Spleen (tissue), 11 donors: ENCODE measurements around the gene PTPRG. TPM values are rescaled to one million over a fixed set of nuclear protein-coding genes. Genes with fewer than 3 reads are reported as not detected.

ENCODE experiments used
- DNase-seq: peaks from one replicate; pipeline ENCODE4 v3.0.0-alpha.2; 2020
- H3K27ac ChIP-seq, 8 donors: fragments of 200-600 bp; sonication (generic) in 7 of 8; 1 replicate in 4 of 8; 2 replicates in 4 of 8; pipeline versions ENCODE4 v1.5.0 to v1.8.0; 2016 to 2021; ENCODE audit warnings: inconsistent platforms in 4 of 8, mild to moderate bottlenecking in 4 of 8, moderate library complexity in 1 of 8
- H3K27me3 ChIP-seq, 7 donors: fragments of 200-600 bp; sonication (generic) in 6 of 7; replicated peaks in 1 of 7; 1 replicate in 4 of 7; 2 replicates in 3 of 7; pipeline versions ENCODE4 v1.5.0 to v1.8.0; 2016 to 2021; ENCODE audit warnings: inconsistent platforms in 3 of 7, mild to moderate bottlenecking in 1 of 7
- H3K36me3 ChIP-seq, 6 donors: fragments of 200-600 bp; sonication (generic) in 5 of 6; 1 replicate in 4 of 6; 2 replicates in 2 of 6; pipeline versions ENCODE4 v1.5.0 to v1.8.0; 2016 to 2021; ENCODE audit warnings: inconsistent platforms in 2 of 6
- H3K4me1 ChIP-seq, 6 donors: fragments of 200-600 bp; sonication (generic) in 5 of 6; 1 replicate in 3 of 6; 2 replicates in 3 of 6; pipeline versions ENCODE4 v1.5.0 to v1.8.0; 2016 to 2021; ENCODE audit warnings: inconsistent platforms in 3 of 6
- H3K4me3 ChIP-seq, 8 donors: fragments of 200-600 bp; sonication (generic) in 7 of 8; 1 replicate in 4 of 8; 2 replicates in 4 of 8; pipeline versions ENCODE4 v1.5.0 to v1.8.0; 2016 to 2021; ENCODE audit warnings: inconsistent platforms in 4 of 8, mild to moderate bottlenecking in 4 of 8, moderate library complexity in 2 of 8
- H3K9me3 ChIP-seq, 8 donors: fragments of 200-600 bp; sonication (generic) in 7 of 8; 1 replicate in 4 of 8; 2 replicates in 4 of 8; pipeline versions ENCODE4 v1.5.0 to v1.8.0; 2016 to 2021; ENCODE audit warnings: inconsistent platforms in 4 of 8
- CTCF ChIP-seq, 11 experiments: fragments of 200-600 bp in 7 of 11; fragments of 450-650 bp in 4 of 11; sonication (generic) in 4 of 11; IDR thresholded peaks in 8 of 11; conservative IDR thresholded peaks in 3 of 11; 1 replicate in 7 of 11; 2 replicates in 4 of 11; pipeline versions ENCODE4 v1.4.0 to v1.8.0; 2016 to 2021; ENCODE audit warnings: antibody characterized with exemption in 11 of 11, inconsistent platforms in 4 of 11, mild to moderate bottlenecking in 1 of 11
- POLR2A ChIP-seq, 3 donors: fragments of 450-650 bp; IDR thresholded peaks; one replicate each; pipeline ENCODE4 v1.5.1; 2017; ENCODE audit warnings: antibody characterized with exemption in 3 of 3, mild to moderate bottlenecking in 1 of 3
- POLR2AphosphoS5 ChIP-seq, 3 donors: sonication (generic); formaldehyde crosslinking; IDR thresholded peaks; one replicate each; pipeline ENCODE4 v1.5.1; 2017; ENCODE audit warnings: antibody characterized with exemption in 3 of 3
- WGBS, 5 donors: extraction: QIAGEN DNeasy Blood & Tissue Kit in 3 of 5; methylation state at CpG; one replicate each; pipeline versions ENCODE4 v1.1.5 to v1.1.7; 2013 to 2018; 5-methylcytosine and 5-hydroxymethylcytosine counted together
- intact Hi-C: fragments of 100-400 bp; cut with DNase I; formaldehyde crosslinking; loops from one replicate; pipeline ENCODE4 v1.15.0; 2023; ENCODE audit warnings: low total_unique reads
- polyA plus RNA-seq, 3 donors: library from polyadenylated mRNA; stranded (reverse); fragments of 200-250 nt; gene quantifications; one replicate each; pipeline ENCODE4 v1.2.1, GENCODE V29; 2013
- total RNA-seq, 7 donors: library from RNA; depleted of rRNA in 3 of 7; stranded (reverse); fragments of >200 nt in 3 of 7; fragmentation: NEBNext Ultra II Directional in 4 of 7; extraction: Animal tissue kit (Norgen Biotek cat#: 25700) in 4 of 7; gene quantifications; one replicate each; pipeline versions ENCODE4 v1.1.0 to v1.2.1, GENCODE V29; 2016 to 2021
- donor health status: healthy with polysubstance abuse.
- donor health status: DM: no; HTN: no; CAD: no; lungs with moderate emphysema.
- donor health status: DM: no; HTN: no; CAD: no.
- donor health status: Bipolar disorder and iron deficiency.
- donor health status: healthy.
- donor health status: DM: no; HTN: no; CAD: no.
- donor health status: DM: yes; HTN: yes; CAD: no.

Gene PTPRG
- total and polyA plus RNA-seq, 10 donors = 0.89 to 77.0 (median 34.5) TPM

DNA sequence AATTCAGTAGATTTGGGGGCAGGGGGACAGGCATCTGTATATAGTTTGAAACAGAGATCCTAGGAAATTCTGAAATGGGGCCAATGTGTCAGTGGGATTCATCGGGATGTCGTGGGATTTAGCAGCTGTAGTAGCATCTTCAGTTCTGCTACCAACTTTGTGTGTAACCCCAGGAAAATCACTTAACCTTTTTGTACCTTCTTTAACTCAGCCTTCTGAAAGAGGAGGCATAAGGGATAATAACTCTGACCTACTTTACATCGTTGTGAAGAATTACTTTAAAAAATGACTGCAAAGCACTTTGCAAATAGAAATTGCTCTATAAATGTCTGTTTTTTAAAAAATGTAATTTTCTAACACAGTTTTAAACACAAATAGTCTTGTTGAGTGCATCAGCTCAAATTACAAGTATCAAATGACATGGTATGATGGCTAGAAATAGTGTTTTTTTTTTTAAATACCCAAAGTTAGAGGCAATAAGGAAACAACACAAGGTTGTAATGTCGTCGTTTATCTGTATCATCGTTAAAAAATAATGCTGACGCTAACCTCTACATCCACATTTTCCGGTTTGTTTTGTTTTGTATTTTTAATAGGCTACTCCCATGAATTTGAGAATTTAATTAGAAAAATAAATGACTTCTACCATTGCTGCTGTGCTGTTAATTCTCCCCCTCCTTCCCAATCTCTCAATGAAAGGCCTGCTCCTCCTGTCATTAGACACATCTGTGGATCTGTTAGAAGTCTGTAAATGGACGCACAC is 338.5 kb downstream of the PTPRG start:
- H3K36me3 ChIP-seq = no peaks in the 10 kb centered on the region
- no peak overlapping the region for H3K27ac ChIP-seq
- no peak for DNase-seq
- H3K4me1 ChIP-seq = peaks cover 0 to 13% (median 6%) of the 10 kb centered on the region in 6 donors
- no peak overlapping the region for H3K4me3 ChIP-seq
- H3K27me3 ChIP-seq = no peaks in the 10 kb centered on the region
- H3K9me3 ChIP-seq = no peaks in the 10 kb centered on the region
- WGBS, 5 donors = 80 to 88% (median 82%) methylated on average over 9 of the region's 9 CpGs
- TF ChIP-seq POLR2AphosphoS5 (IDR thresholded peaks at IDR 0.05) (no peak), CTCF (IDR thresholded peaks at IDR 0.05 in 8 of 11, conservative IDR thresholded peaks at IDR 0.05 in 3 of 11) (no peak), POLR2A (IDR thresholded peaks at IDR 0.05) (no peak)
- intact Hi-C loops = no loop called here

- Histone ChIP-seq H3K27me3 (no peaks in the 10 kb centered on the region), H3K27ac (no peak overlapping the region), H3K4me1 (peaks cover 0 to 9% (median 0%) of the 10 kb centered on the region in 6 donors), H3K36me3 (no peaks in the 10 kb centered on the region), H3K4me3 (no peak overlapping the region), H3K9me3 (no peaks in the 10 kb centered on the region)
- WGBS, 5 donors = 81 to 96% (median 89%) methylated on average over 2 of the region's 2 CpGs
- no peak for DNase-seq
- no peak for TF ChIP-seq POLR2AphosphoS5 (IDR thresholded peaks at IDR 0.05)
- intact Hi-C loops = no loop called here
Observed at GRCh38 chr3:61901496-61901895, 340.1 kb downstream of the PTPRG start.

GRCh38 chr3:61901986-61902385 is 340.6 kb downstream of the PTPRG start:
- intact Hi-C loops = no loop called here
- H3K9me3 ChIP-seq = no peaks in the 10 kb centered on the region
- H3K27ac ChIP-seq = no peak overlapping the region
- TF ChIP-seq POLR2AphosphoS5 (IDR thresholded peaks at IDR 0.05) (no peak), POLR2A (IDR thresholded peaks at IDR 0.05) (no peak)
- H3K27me3 ChIP-seq = no peaks in the 10 kb centered on the region
- peaks cover 0 to 9% (median 0%) of the 10 kb centered on the region in 6 donors for H3K4me1 ChIP-seq
- no peak overlapping the region for H3K4me3 ChIP-seq
- no peak for DNase-seq
- H3K36me3 ChIP-seq = no peaks in the 10 kb centered on the region
- 63 to 74% (median 70%) methylated on average over 2 of the region's 2 CpGs for WGBS, 5 donors

GRCh38 chr3:61903074-61903473 is 341.7 kb downstream of the PTPRG start:
- Histone ChIP-seq H3K4me3 (no peak overlapping the region), H3K27ac (no peak overlapping the region), H3K36me3 (no peaks in the 10 kb centered on the region), H3K9me3 (no peaks in the 10 kb centered on the region), H3K4me1 (peaks cover 0 to 9% (median 0%) of the 10 kb centered on the region in 6 donors), H3K27me3 (no peaks in the 10 kb centered on the region)
- 86 to 95% (median 87%) methylated on average over 9 of the region's 9 CpGs for WGBS, 5 donors
- intact Hi-C loops = no loop called here
- TF ChIP-seq POLR2A (IDR thresholded peaks at IDR 0.05) = no peak
- no peak for TF ChIP-seq POLR2AphosphoS5 (IDR thresholded peaks at IDR 0.05)
- no peak for TF ChIP-seq CTCF (IDR thresholded peaks at IDR 0.05 in 8 of 11, conservative IDR thresholded peaks at IDR 0.05 in 3 of 11)
- DNase-seq = no peak

- no peak overlapping the region for H3K4me3 ChIP-seq
- no peak for DNase-seq
- H3K27me3 ChIP-seq = no peaks in the 10 kb centered on the region
- H3K36me3 ChIP-seq = no peaks in the 10 kb centered on the region
- no peak for TF ChIP-seq POLR2AphosphoS5 (IDR thresholded peaks at IDR 0.05)
- TF ChIP-seq CTCF (IDR thresholded peaks at IDR 0.05 in 8 of 11, conservative IDR thresholded peaks at IDR 0.05 in 3 of 11) = no peak
- TF ChIP-seq POLR2A (IDR thresholded peaks at IDR 0.05) = no peak
- no peaks in the 10 kb centered on the region for H3K9me3 ChIP-seq
- intact Hi-C loops = no loop called here
- peak overlapping the region in 2 of 8 donors; percentile 22 to 23 for H3K27ac ChIP-seq
- WGBS, 5 donors = 17 to 26% (median 23%) methylated on average over 4 of the region's 4 CpGs
- peaks cover 0 to 9% (median 0%) of the 10 kb centered on the region in 6 donors for H3K4me1 ChIP-seq
Observed at GRCh38 chr3:61903931-61904657, 342.7 kb downstream of the PTPRG start.
